WI38 (cell line): ENCODE results near the gene NRG3.
"Not testable (repeated sequence)": the region's sequence is repeated elsewhere in the genome, so short reads cannot be mapped to it uniquely, and the experiment has no call there.

ENCODE experiments used
- H3K4me3 ChIP-seq: 2 replicates; pipeline ENCODE4 v1.5.1; 2011; ENCODE audit warnings: low read depth, mild to moderate bottlenecking, control low read depth, low read length
- CTCF ChIP-seq: IDR thresholded peaks from 2 replicates; pipeline ENCODE4 v1.5.1; 2012; ENCODE audit warnings: low read depth, mild to moderate bottlenecking, control low read depth, low read length

The NRG3 gene

GRCh38 chr10:82335831-82336230 lies 460.8 kb downstream of the NRG3 start:
- TF ChIP-seq CTCF = no peak
- H3K4me3 ChIP-seq = no peak overlapping the region

DNA sequence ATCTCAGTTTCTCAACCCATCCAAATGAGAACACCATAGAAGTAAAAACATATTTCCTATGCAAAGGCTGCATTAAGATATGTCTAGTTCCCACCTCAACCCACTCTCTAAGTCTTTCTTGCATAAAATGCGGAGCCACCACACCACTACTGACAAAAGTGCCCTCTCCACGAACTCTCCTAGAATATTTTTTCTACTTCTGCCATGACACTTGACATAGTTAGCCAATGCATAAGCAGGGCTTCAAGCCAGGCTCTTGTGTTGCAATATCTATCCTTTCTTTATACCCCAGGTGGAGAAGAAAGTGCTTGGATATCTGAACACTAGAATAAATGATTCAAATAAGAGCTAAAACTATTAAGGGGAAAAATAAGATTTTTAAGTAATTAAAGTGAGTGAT lies 465.2 kb downstream of the NRG3 start:
- no peak for TF ChIP-seq CTCF
- no peak overlapping the region for H3K4me3 ChIP-seq

- H3K4me3 ChIP-seq = not testable (repeated sequence)
Observed at GRCh38 chr10:82349590-82349989, 474.6 kb downstream of the NRG3 start.

- no peak overlapping the region for H3K4me3 ChIP-seq
- TF ChIP-seq CTCF = no peak
Observed at GRCh38 chr10:82353381-82353780, 478.4 kb downstream of the NRG3 start.

- no peak for TF ChIP-seq CTCF
- H3K4me3 ChIP-seq = no peak overlapping the region
Observed at GRCh38 chr10:82358486-82359099, 483.6 kb downstream of the NRG3 start.

DNA sequence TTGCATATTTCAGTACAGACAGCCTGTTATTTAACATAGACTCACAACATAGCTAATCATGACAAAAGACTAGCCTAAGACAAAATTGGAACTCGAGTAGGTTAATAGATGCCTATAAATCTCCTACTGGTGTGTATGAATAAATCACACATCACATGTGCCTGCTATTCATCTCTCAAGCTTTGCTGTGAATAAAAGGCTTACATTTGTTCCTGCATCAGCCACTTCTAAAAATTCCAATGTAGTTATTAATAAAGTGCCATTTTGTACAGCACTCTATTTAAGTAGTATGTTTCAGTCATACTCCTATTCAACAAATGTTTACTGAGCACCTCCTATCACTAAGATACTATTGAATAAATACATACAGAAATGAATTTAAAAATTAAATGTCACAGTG lies 486.3 kb downstream of the NRG3 start:
- no peak overlapping the region for H3K4me3 ChIP-seq
- no peak for TF ChIP-seq CTCF

DNA sequence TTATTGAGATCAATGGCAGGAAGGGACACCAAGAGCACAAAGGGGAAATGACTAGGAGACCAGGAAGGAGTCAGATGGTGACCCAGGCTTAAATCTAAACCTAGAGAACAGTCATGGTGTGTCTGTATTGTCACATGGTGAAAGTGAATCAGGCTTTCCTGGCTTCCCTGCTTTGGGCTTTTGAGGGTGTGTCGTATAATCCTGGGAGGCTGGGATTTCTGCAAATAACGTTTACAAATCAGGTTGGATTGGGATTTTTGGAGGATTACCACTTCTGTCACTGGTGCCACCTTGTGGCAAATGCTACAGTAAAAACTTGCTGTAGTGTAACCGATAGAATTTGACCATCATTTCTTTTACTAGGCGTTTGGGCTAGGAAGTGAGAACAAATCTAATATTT lies 502.6 kb downstream of the NRG3 start:
- H3K4me3 ChIP-seq = no peak overlapping the region
- no peak for TF ChIP-seq CTCF

GRCh38 chr10:82378146-82378545 lies 503.2 kb downstream of the NRG3 start:
- no peak overlapping the region for H3K4me3 ChIP-seq
- no peak for TF ChIP-seq CTCF
